ENCODE data around the gene CCDC81. TPM values are rescaled to one million over a fixed set of nuclear protein-coding genes. Genes with fewer than 3 reads are reported as not detected.

Gene CCDC81
- total RNA-seq, 1 experiment from 2014 or later, result 1.1 TPM

DNA sequence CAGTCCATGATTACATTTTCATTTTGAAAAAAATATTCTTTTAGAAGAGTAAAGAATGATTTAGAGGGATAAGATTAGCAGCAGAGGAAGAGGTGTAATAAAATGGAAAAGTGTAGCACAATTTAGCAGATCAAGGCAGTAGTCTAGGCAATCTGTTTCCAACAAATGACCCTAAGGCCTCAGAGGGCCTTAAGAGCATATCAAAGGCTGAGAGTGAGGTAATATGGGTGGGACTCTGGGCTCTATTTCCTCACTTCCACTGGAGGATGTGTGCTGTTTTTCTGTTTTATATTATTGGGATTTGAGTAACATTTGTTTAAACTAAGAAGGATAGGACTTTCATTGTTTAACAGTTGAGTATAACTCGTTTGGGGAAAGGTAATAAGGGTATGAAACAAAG, 28.8 kb downstream of the CCDC81 start:
- ChIA-PET CTCF (no interaction called here), POLR2A (ENCODE audit: low non-redundant PET) (no interaction called here)
- no peak overlapping the region for H3K4me3 ChIP-seq (ENCODE audit: low read depth, low read length, poor library complexity, severe bottlenecking)
- no TSS peak for BruUV-seq (replicated peaks)
- TF ChIP-seq EZH2 (IDR thresholded peaks at IDR 0.05; ENCODE audit: borderline replicate concordance, low read depth, low read length, poor library complexity, severe bottlenecking), result no peak
- TF ChIP-seq, protein P1, sequence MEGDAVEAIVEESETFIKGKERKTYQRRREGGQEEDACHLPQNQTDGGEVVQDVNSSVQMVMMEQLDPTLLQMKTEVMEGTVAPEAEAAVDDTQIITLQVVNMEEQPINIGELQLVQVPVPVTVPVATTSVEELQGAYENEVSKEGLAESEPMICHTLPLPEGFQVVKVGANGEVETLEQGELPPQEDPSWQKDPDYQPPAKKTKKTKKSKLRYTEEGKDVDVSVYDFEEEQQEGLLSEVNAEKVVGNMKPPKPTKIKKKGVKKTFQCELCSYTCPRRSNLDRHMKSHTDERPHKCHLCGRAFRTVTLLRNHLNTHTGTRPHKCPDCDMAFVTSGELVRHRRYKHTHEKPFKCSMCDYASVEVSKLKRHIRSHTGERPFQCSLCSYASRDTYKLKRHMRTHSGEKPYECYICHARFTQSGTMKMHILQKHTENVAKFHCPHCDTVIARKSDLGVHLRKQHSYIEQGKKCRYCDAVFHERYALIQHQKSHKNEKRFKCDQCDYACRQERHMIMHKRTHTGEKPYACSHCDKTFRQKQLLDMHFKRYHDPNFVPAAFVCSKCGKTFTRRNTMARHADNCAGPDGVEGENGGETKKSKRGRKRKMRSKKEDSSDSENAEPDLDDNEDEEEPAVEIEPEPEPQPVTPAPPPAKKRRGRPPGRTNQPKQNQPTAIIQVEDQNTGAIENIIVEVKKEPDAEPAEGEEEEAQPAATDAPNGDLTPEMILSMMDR (conservative IDR thresholded peaks at IDR 0.05; ENCODE audit: low read depth, low read length), result no peak
- no peak for DNase-seq (ENCODE audit: low spot score)
- intact Hi-C loops (cut with micrococcal nuclease; ENCODE audit: unreplicated experiment), result loop anchor here (10.0 kb wide), 1 partner anchor 269 kb away; no protein-coding TSS in a partner anchor
- H3K27ac ChIP-seq (ENCODE audit: low read depth, low read length, poor library complexity, severe bottlenecking), result no peak overlapping the region
- no peaks in the 10 kb centered on the region for H3K36me3 ChIP-seq (ENCODE audit: insufficient read depth, low read length, poor library complexity, severe bottlenecking)
- H3K27me3 ChIP-seq (replicated peaks; ENCODE audit: insufficient read depth, low read depth, low read length, poor library complexity), result no peaks in the 10 kb centered on the region
- H3K9me3 ChIP-seq (ENCODE audit: low read depth, low read length, poor library complexity, severe bottlenecking), result no peaks in the 10 kb centered on the region
- no peaks in the 10 kb centered on the region for H3K4me1 ChIP-seq (ENCODE audit: insufficient read depth, low read length, poor library complexity, severe bottlenecking)

DNA sequence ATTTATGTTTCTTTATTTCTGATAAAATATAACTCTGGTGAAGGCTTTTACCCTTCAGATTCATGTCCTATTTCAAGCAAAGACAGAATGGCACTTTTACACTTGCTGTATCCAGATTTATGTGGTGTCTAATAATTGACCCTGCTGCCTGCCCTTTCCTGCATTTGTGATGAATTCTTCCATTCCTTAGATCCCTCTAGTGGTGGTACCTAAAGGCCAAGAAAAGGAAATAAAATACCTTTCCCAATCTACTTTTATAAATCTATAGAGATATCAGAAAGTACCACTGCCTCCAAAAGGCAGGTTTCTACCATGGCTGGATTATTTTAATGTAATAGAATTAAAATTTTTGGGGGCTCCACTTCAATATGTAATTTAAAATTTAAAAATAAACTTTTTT, 34.2 kb downstream of the CCDC81 start:
- no TSS peak for BruUV-seq (replicated peaks)
- no peaks in the 10 kb centered on the region for H3K27me3 ChIP-seq (replicated peaks; ENCODE audit: insufficient read depth, low read depth, low read length, poor library complexity)
- intact Hi-C loops (cut with micrococcal nuclease; ENCODE audit: unreplicated experiment), result loop anchor here (10.0 kb wide), 1 partner anchor 274 kb away; no protein-coding TSS in a partner anchor
- TF ChIP-seq, protein P1 (conservative IDR thresholded peaks at IDR 0.05; ENCODE audit: low read depth, low read length), result peak; percentile 33; the same call in 1 of the 2 replicates
- no peak for TF ChIP-seq EZH2 (IDR thresholded peaks at IDR 0.05; ENCODE audit: borderline replicate concordance, low read depth, low read length, poor library complexity, severe bottlenecking)
- CTCF ChIA-PET, result no interaction called here
- H3K27ac ChIP-seq (ENCODE audit: low read depth, low read length, poor library complexity, severe bottlenecking), result no peak overlapping the region
- no peak overlapping the region for H3K4me3 ChIP-seq (ENCODE audit: low read depth, low read length, poor library complexity, severe bottlenecking)
- no peaks in the 10 kb centered on the region for H3K9me3 ChIP-seq (ENCODE audit: low read depth, low read length, poor library complexity, severe bottlenecking)
- POLR2A ChIA-PET (ENCODE audit: low non-redundant PET), result no interaction called here
- no peaks in the 10 kb centered on the region for H3K36me3 ChIP-seq (ENCODE audit: insufficient read depth, low read length, poor library complexity, severe bottlenecking)
- no peaks in the 10 kb centered on the region for H3K4me1 ChIP-seq (ENCODE audit: insufficient read depth, low read length, poor library complexity, severe bottlenecking)
- DNase-seq (ENCODE audit: low spot score), result no peak

DNA sequence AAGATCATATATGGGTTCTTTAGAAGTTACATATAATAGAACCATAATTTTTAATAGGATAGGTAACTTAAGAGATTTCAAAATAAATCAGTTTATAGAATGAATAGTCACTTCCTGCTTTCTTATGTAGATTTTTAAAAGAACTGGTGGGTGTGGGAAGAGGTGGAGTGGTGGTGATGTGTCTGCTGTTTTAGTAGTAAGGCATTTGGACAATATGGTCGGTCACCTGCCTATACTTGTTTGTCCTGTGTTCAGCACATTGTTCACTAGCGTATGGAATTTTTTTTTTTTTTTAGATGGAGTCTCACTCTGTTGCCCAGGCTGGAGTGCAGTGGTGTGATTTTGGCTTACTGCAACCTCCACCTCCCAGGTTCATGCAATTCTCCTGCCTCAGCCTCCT, 39.3 kb downstream of the CCDC81 start:
- Histone ChIP-seq H3K27me3 (replicated peaks; ENCODE audit: insufficient read depth, low read depth, low read length, poor library complexity) (no peaks in the 10 kb centered on the region), H3K9me3 (ENCODE audit: low read depth, low read length, poor library complexity, severe bottlenecking) (no peaks in the 10 kb centered on the region), H3K4me1 (ENCODE audit: insufficient read depth, low read length, poor library complexity, severe bottlenecking) (no peaks in the 10 kb centered on the region), H3K27ac (ENCODE audit: low read depth, low read length, poor library complexity, severe bottlenecking) (no peak overlapping the region), H3K36me3 (ENCODE audit: insufficient read depth, low read length, poor library complexity, severe bottlenecking) (no peaks in the 10 kb centered on the region), H3K4me3 (ENCODE audit: low read depth, low read length, poor library complexity, severe bottlenecking) (no peak overlapping the region)
- BruUV-seq (replicated peaks), result no TSS peak
- DNase-seq (ENCODE audit: low spot score), result no peak
- ChIA-PET CTCF (no interaction called here), POLR2A (ENCODE audit: low non-redundant PET) (no interaction called here)
- intact Hi-C loops (cut with micrococcal nuclease; ENCODE audit: unreplicated experiment), result loop anchor here (10.0 kb wide), 1 partner anchor 549 kb away; no protein-coding TSS in a partner anchor
- TF ChIP-seq, protein P1 (conservative IDR thresholded peaks at IDR 0.05; ENCODE audit: low read depth, low read length), result no peak
- TF ChIP-seq EZH2 (IDR thresholded peaks at IDR 0.05; ENCODE audit: borderline replicate concordance, low read depth, low read length, poor library complexity, severe bottlenecking), result no peak
